Stomach (tissue), 9 donors: ENCODE data around the gene KCNG2. TPM values are rescaled to one million over a fixed set of nuclear protein-coding genes. Genes with fewer than 3 reads are reported as not detected.

Experiments
- DNase-seq, 2 donors: peaks; one replicate each; pipeline versions ENCODE4 v3.0.0 to v3.0.0-alpha.2; 2013 to 2019
- H3K27ac ChIP-seq, 5 donors: fragments of 200-600 bp in 4 of 5; sonication (generic) in 4 of 5; one replicate each; pipeline ENCODE4 v1.5.1; 2013 to 2019; ENCODE audit warnings: mild to moderate bottlenecking in 1 of 5, moderate library complexity in 1 of 5
- H3K27me3 ChIP-seq, 3 donors: fragments of 200-600 bp; sonication (generic); one replicate each; pipeline ENCODE4 v1.5.1; 2017 to 2019; ENCODE audit warnings: mixed run types in 1 of 3
- H3K36me3 ChIP-seq, 4 donors: fragments of 200-600 bp; sonication (generic); 1 replicate in 3 of 4; 2 replicates in 1 of 4; pipeline ENCODE4 v1.5.1; 2016 to 2019
- H3K4me1 ChIP-seq, 4 donors: fragments of 200-600 bp; sonication (generic); one replicate each; pipeline ENCODE4 v1.5.1; 2016 to 2019
- H3K4me3 ChIP-seq, 4 donors: fragments of 200-600 bp; sonication (generic) in 3 of 4; one replicate each; pipeline ENCODE4 v1.5.1; 2016 to 2019; ENCODE audit warnings: mild to moderate bottlenecking in 1 of 4
- H3K9me3 ChIP-seq, 4 donors: fragments of 200-600 bp; sonication (generic); one replicate each; pipeline ENCODE4 v1.5.1; 2016 to 2019
- CTCF ChIP-seq, 7 experiments: fragments of 450-650 bp in 4 of 7; fragments of 200-600 bp in 3 of 7; sonication (generic) in 3 of 7; IDR thresholded peaks; one replicate each; pipeline ENCODE4 v1.5.1; 2016 to 2019; ENCODE audit warnings: antibody characterized with exemption in 7 of 7, control low read depth in 2 of 7, mild to moderate bottlenecking in 1 of 7
- EP300 ChIP-seq: sonication (generic); formaldehyde crosslinking; IDR thresholded peaks from one replicate; pipeline ENCODE4 v1.6.1; 2017; ENCODE audit warnings: antibody characterized with exemption
- POLR2A ChIP-seq, 4 donors: fragments of 450-650 bp; IDR thresholded peaks; one replicate each; pipeline ENCODE4 v1.6.1; 2016; ENCODE audit warnings: antibody characterized with exemption in 4 of 4, control low read depth in 2 of 4, mild to moderate bottlenecking in 1 of 4, moderate library complexity in 1 of 4
- POLR2AphosphoS5 ChIP-seq, 3 donors: sonication (generic); formaldehyde crosslinking; IDR thresholded peaks; one replicate each; pipeline ENCODE4 v1.6.1; 2016; ENCODE audit warnings: antibody characterized with exemption in 3 of 3
- WGBS, 5 donors: extraction: QIAGEN DNeasy Blood & Tissue Kit in 3 of 5; methylation state at CpG; one replicate each; pipeline versions ENCODE4 v1.1.5 to v1.1.7; 2013 to 2018; 5-methylcytosine and 5-hydroxymethylcytosine counted together
- intact Hi-C: fragments of 100-400 bp; cut with DNase I; formaldehyde crosslinking; loops from one replicate; pipeline ENCODE4 v1.15.1; 2023; ENCODE audit warnings: low total_unique reads
- polyA plus RNA-seq, 3 donors: library from polyadenylated mRNA; stranded (reverse); fragments of 200-250 nt; gene quantifications; one replicate each; pipeline ENCODE4 v1.2.3, GENCODE V29; 2013
- total RNA-seq, 5 donors: library from RNA; depleted of rRNA; stranded (reverse); fragments of >200 nt; gene quantifications; one replicate each; pipeline versions ENCODE4 v1.1.0 to v1.2.3, GENCODE V29; 2014 to 2016
- donor health status: healthy with polysubstance abuse.
- donor health status: Bipolar disorder and iron deficiency.
- donor health status: healthy.

KCNG2 gene
- total and polyA plus RNA-seq, 8 donors = 0.08 to 2.3 (median 0.92) TPM; not detected in 5

DNA sequence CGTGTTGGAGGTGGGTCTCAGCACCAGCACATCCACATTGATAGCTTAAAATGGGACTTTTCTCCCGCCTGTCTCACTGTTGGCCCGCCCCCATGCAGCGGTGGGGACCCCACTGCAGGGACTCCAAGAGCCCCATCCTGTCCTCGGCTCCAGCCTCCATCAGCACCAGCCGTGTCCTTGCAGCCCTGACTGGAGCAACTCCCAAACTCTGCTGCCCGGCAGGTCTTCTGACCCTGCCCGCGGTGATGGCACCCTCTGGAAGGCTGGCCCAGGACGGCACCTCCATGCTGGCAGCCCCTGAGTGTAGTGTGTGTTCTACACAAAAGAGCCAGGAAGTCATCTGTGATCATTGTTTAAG is 41.6 kb upstream of the KCNG2 start:
- H3K4me1 ChIP-seq = no peaks in the 10 kb centered on the region
- H3K36me3 ChIP-seq = peaks cover 31 to 41% (median 35%) of the 10 kb centered on the region in 4 donors
- peaks cover 0 to 21% (median 6%) of the 10 kb centered on the region in 4 donors for H3K9me3 ChIP-seq
- no peak overlapping the region for H3K4me3 ChIP-seq
- no peak for DNase-seq
- intact Hi-C loops = no loop called here
- WGBS, 5 donors = 92 to 96% (median 94%) methylated on average over 10 of the region's 10 CpGs
- H3K27ac ChIP-seq = no peak overlapping the region
- no peaks in the 10 kb centered on the region for H3K27me3 ChIP-seq
- TF ChIP-seq EP300 (no peak), POLR2AphosphoS5 (IDR thresholded peaks at IDR 0.05) (no peak), POLR2A (IDR thresholded peaks at IDR 0.05) (no peak), CTCF (IDR thresholded peaks at IDR 0.05) (no peak)

DNA sequence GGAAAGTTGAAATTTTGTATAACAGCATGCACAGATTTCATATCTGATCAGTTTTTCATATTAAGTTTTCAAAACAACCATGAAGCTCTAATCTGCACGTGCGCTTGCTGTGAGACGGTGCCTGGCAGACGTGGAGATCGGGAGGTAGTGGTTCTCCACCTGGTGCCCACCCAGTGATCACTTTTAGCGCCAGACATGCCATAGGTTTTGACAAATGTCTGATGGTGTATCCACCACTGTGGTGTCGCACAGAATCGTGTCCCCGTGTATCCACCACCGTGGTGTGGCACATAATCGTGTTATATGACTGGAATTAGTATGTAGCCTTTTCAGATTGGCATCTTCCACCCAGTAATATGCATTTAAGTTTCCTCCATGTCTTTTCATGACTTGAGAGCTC is 40.9 kb upstream of the KCNG2 start:
- Histone ChIP-seq H3K4me3 (no peak overlapping the region), H3K27me3 (no peaks in the 10 kb centered on the region), H3K4me1 (no peaks in the 10 kb centered on the region), H3K36me3 (peaks cover 31 to 38% (median 34%) of the 10 kb centered on the region in 4 donors), H3K27ac (no peak overlapping the region), H3K9me3 (peaks cover 0 to 21% (median 6%) of the 10 kb centered on the region in 4 donors)
- TF ChIP-seq POLR2A (IDR thresholded peaks at IDR 0.05) (no peak), EP300 (no peak), CTCF (IDR thresholded peaks at IDR 0.05) (no peak), POLR2AphosphoS5 (IDR thresholded peaks at IDR 0.05) (no peak)
- intact Hi-C loops = no loop called here
- DNase-seq = no peak
- 95 to 98% (median 98%) methylated on average over 11 of the region's 11 CpGs for WGBS, 5 donors

DNA sequence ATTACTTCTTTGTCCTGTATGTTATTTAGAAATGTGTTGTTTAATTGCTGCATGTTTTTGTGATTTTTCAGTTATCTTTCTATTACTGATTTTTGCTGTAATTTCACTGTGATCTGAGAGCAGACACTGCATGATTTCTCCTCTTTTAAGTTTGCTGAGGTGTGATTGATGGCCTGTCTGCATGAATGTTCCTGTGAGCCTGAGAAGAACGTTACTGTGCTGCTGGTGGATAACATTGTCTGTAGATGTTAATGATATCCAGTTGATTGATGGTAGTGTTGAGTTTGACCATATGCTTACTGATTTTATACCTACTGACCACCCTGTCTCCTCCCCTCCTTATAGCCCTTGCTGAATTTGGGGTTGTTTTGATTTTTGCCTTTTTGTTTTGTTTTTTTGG is 37.4 kb upstream of the KCNG2 start:
- WGBS, 5 donors = 7 to 13% (median 10%) methylated on average over 1 of the region's 1 CpG

DNA sequence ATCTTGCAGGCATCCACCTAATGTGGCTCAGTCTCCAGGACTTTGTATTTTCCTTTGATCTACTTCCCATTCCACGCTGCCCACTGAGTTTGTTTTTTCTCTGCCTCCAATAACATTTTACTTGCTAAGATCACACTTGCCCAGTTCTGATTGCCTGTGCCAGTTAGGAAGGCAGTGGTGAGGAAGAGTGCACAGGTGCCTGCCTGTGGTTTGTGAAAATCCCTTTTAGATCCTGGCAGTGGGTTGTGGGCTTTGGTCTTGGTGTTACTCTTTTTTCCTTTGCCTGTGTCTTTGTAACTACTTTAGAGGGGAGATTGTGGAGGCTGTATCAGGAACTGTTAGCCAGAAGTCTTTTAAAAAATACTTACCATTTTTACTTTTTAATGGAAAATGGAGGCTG is 36.9 kb upstream of the KCNG2 start:
- WGBS, 5 donors = 63 to 81% (median 73%) methylated on average over 1 of the region's 1 CpG
- Histone ChIP-seq H3K9me3 (peaks cover 0 to 23% (median 6%) of the 10 kb centered on the region in 4 donors), H3K4me1 (no peaks in the 10 kb centered on the region), H3K4me3 (no peak overlapping the region), H3K27ac (no peak overlapping the region), H3K36me3 (peaks cover 3 to 6% (median 5%) of the 10 kb centered on the region in 4 donors), H3K27me3 (no peaks in the 10 kb centered on the region)
- no peak for DNase-seq
- intact Hi-C loops = no loop called here
- TF ChIP-seq POLR2AphosphoS5 (IDR thresholded peaks at IDR 0.05) = no peak
- TF ChIP-seq POLR2A (IDR thresholded peaks at IDR 0.05) = no peak
- TF ChIP-seq EP300 = no peak
- TF ChIP-seq CTCF (IDR thresholded peaks at IDR 0.05) = no peak

More for the DNA sequence above, 37.4 kb upstream of the KCNG2 start:
- no peaks in the 10 kb centered on the region for H3K27me3 ChIP-seq
- peaks cover 0 to 27% (median 6%) of the 10 kb centered on the region in 4 donors for H3K9me3 ChIP-seq
- H3K4me3 ChIP-seq = no peak overlapping the region
- TF ChIP-seq POLR2A (IDR thresholded peaks at IDR 0.05) = no peak
- no peak for TF ChIP-seq CTCF (IDR thresholded peaks at IDR 0.05)
- no peak for TF ChIP-seq POLR2AphosphoS5 (IDR thresholded peaks at IDR 0.05)
- TF ChIP-seq EP300 = no peak
- peaks cover 8 to 11% (median 10%) of the 10 kb centered on the region in 4 donors for H3K36me3 ChIP-seq
- no peaks in the 10 kb centered on the region for H3K4me1 ChIP-seq
- no peak for DNase-seq
- intact Hi-C loops = no loop called here
- H3K27ac ChIP-seq = no peak overlapping the region
